Measurements from ENCODE around the gene CRYZL1. TPM values are rescaled to one million over a fixed set of nuclear protein-coding genes. Genes with fewer than 3 reads are reported as not detected.

CRYZL1 gene
- total RNA-seq, 1 donor from 2014 or later: 73.2 TPM

Other genes with a start within 250 kb of the CRYZL1 start
- 57.1 TPM for gene IFNGR2, start 238.3 kb downstream of the CRYZL1 start, total RNA-seq
- 54.1 TPM for gene TMEM50B, start 161.8 kb downstream of the CRYZL1 start, total RNA-seq
- gene DNAJC28, start 150.0 kb downstream of the CRYZL1 start, total RNA-seq: 6.4 TPM
- gene GART, start 99.6 kb downstream of the CRYZL1 start, total RNA-seq: 88.7 TPM
- gene SON, start 98.7 kb downstream of the CRYZL1 start, total RNA-seq: 119 TPM
- 21.7 TPM for gene DONSON, start 53.1 kb downstream of the CRYZL1 start, total RNA-seq
- gene ITSN1, start 760 bp upstream of the CRYZL1 start, total RNA-seq: 77.8 TPM

Data from occipital lobe (tissue), 1 donor.